PC-3 (cell line): Measurements from ENCODE around the gene ACVR1B. TPM values are rescaled to one million over a fixed set of nuclear protein-coding genes. Genes with fewer than 3 reads are reported as not detected.

Experiments
- ATAC-seq: fragments of 200-7000 bp; cut with Tn5 transposase; 2 replicates; pipeline ENCODE4 v1.9.1; 2020; ENCODE audit warnings: mild to moderate bottlenecking, moderate library complexity
- BruUV-seq: library from RNA; stranded (reverse); fragments of 400-500 nt; replicated peaks from 2 replicates; lab custom pipeline; 2021; lab: Mats Ljungman, UMichigan
- CTCF ChIA-PET: fragments of 300-600 bp; sonication (Branson Sonifier 250); formaldehyde crosslinking; loops from one replicate; lab custom pipeline; 2022; ENCODE audit warnings: antibody characterized with exemption; lab: Charles Lee
- POLR2A ChIA-PET: fragments of 300-600 bp; sonication (Branson Sonifier 250); formaldehyde crosslinking; loops from one replicate; lab custom pipeline; 2022; ENCODE audit warnings: antibody characterized with exemption; ENCODE audit not compliant: unreplicated experiment; lab: Charles Lee
- DNase-seq: peaks from one replicate; pipeline ENCODE4 v3.0.0-alpha.2; 2015
- H2AFZ ChIP-seq: fragments of 300-600 bp; sonication (generic); 2 replicates; pipeline ENCODE4 v1.6.0; 2016; ENCODE audit warnings: antibody characterized with exemption, low read length
- H3F3A ChIP-seq: fragments of 300-600 bp; sonication (generic); one replicate; pipeline ENCODE4 v1.6.0; 2017; ENCODE audit warnings: antibody characterized with exemption, low read length, control low read depth, mild to moderate bottlenecking; ENCODE audit not compliant: unreplicated experiment
- H3K27ac ChIP-seq: fragments of 300-600 bp; sonication (generic); 2 replicates; pipeline ENCODE4 v1.5.1; 2016; ENCODE audit warnings: mild to moderate bottlenecking, low read length
- H3K27me3 ChIP-seq: fragments of 300-600 bp; sonication (generic); 2 replicates; pipeline ENCODE4 v1.6.1; 2016; ENCODE audit warnings: low read length, mixed read lengths
- H3K36me3 ChIP-seq: fragments of 300-600 bp; sonication (generic); 2 replicates; pipeline ENCODE4 v1.6.1; 2016; ENCODE audit warnings: low read depth, mixed run types, low read length, mixed read lengths
- H3K4me1 ChIP-seq: fragments of 300-600 bp; sonication (generic); 2 replicates; pipeline ENCODE4 v1.5.1; 2016; ENCODE audit warnings: low read length; ENCODE audit not compliant: insufficient read depth
- H3K4me2 ChIP-seq: fragments of 300-600 bp; sonication (generic); 2 replicates; pipeline ENCODE4 v1.6.0; 2016; ENCODE audit warnings: low read length
- H3K4me3 ChIP-seq: fragments of 300-600 bp; sonication (generic); 2 replicates; pipeline ENCODE4 v1.5.1; 2016; ENCODE audit warnings: mild to moderate bottlenecking, low read length, mixed read lengths
- H3K79me2 ChIP-seq: fragments of 300-600 bp; sonication (generic); 2 replicates; pipeline ENCODE4 v1.6.1; 2017; ENCODE audit warnings: low read length, mixed read lengths
- H3K9ac ChIP-seq: fragments of 300-600 bp; sonication (generic); 2 replicates; pipeline ENCODE4 v1.6.0; 2016; ENCODE audit warnings: mild to moderate bottlenecking, low read length
- H3K9me2 ChIP-seq: fragments of 300-600 bp; sonication (generic); replicated peaks from 2 replicates; pipeline ENCODE4 v1.6.1; 2016; ENCODE audit warnings: mixed run types, low read length, mixed read lengths
- H3K9me3 ChIP-seq: fragments of 300-600 bp; sonication (generic); 2 replicates; pipeline ENCODE4 v1.6.1; 2016; ENCODE audit warnings: low read length, mixed read lengths
- H4K20me1 ChIP-seq: fragments of 300-600 bp; sonication (generic); 2 replicates; pipeline ENCODE4 v1.6.1; 2016; ENCODE audit warnings: low read length, mixed read lengths
- CTCF ChIP-seq: fragments of 300-600 bp; sonication (generic); conservative IDR thresholded peaks from 2 replicates; pipeline ENCODE4 v1.5.1; 2017; ENCODE audit warnings: antibody characterized with exemption, low read depth, mild to moderate bottlenecking, low read length
- EZH2 ChIP-seq: fragments of 300-600 bp; sonication (generic); IDR thresholded peaks from one replicate; pipeline ENCODE4 v1.6.1; 2017; ENCODE audit warnings: antibody characterized with exemption, mild to moderate bottlenecking, low read length; ENCODE audit not compliant: unreplicated experiment
- EZH2phosphoT487 ChIP-seq: fragments of 300-600 bp; sonication (generic); IDR thresholded peaks from 2 replicates; pipeline ENCODE4 v1.6.1; 2018; ENCODE audit warnings: mild to moderate bottlenecking, antibody characterized with exemption, low read length, borderline replicate concordance
- intact Hi-C: fragments of 100-400 bp; cut with micrococcal nuclease; formaldehyde crosslinking; loops from 2 replicates; pipeline ENCODE4 v1.9.0; 2023
- total RNA-seq: library from RNA; depleted of rRNA; stranded (reverse); fragments of >200 nt; gene quantifications from 2 replicates; pipeline ENCODE4 v1.2.3, GENCODE V29; 2014

The ACVR1B gene
- total RNA-seq, 1 experiment from 2014 or later, result 9.8 TPM

GRCh38 chr12:51947246-51947996 lies 4.1 kb upstream of the ACVR1B start:
- BruUV-seq, result no TSS peak
- no peak overlapping the region for H3K9ac ChIP-seq

DNA sequence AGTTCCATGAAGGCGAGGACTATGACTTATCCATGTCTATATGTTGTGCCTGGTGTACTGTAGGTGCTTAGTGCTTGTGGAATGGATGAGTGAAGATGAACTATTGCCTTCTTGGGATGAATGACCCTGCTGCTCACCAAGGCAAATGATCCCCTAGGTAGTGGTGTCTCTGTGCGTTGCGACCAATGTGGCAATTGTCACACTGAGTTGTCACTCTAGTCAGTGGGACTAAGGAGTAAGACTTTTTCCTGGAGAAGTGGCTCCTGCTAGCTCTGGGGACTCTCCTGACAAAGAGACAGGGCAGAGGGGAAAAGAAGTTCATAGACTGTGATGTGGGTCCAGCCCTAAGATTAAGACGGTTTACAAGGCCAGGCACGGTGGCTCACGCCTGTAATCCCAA lies 3.4 kb upstream of the ACVR1B start:
- Histone ChIP-seq H3K9me2 (no peaks in the 10 kb centered on the region), H3K27me3 (no peaks in the 10 kb centered on the region), H3F3A (no peaks in the 10 kb centered on the region), H3K27ac (no peak overlapping the region), H3K4me3 (no peak overlapping the region), H3K79me2 (peaks cover 13% of the 10 kb centered on the region), H3K4me1 (peaks cover 9% of the 10 kb centered on the region), H3K4me2 (no peak overlapping the region), H3K9me3 (peaks cover 15% of the 10 kb centered on the region; the same call in 1 of the 2 replicates), H3K9ac (no peak overlapping the region), H4K20me1 (no peaks in the 10 kb centered on the region), H2AFZ (no peak overlapping the region), H3K36me3 (no peaks in the 10 kb centered on the region)
- no TSS peak for BruUV-seq
- ChIA-PET CTCF (no interaction called here), POLR2A (no interaction called here)
- no peak for ATAC-seq
- intact Hi-C loops, result no loop called here
- TF ChIP-seq EZH2 (no peak), EZH2phosphoT487 (no peak), CTCF (no peak)
- DNase-seq, result no peak

More at GRCh38 chr12:51947246-51947996, 4.1 kb upstream of the ACVR1B start:
- Histone ChIP-seq H3K27ac (no peak overlapping the region), H3K27me3 (no peaks in the 10 kb centered on the region), H3K4me1 (peaks cover 5% of the 10 kb centered on the region; the same call in 1 of the 2 replicates), H3K79me2 (peaks cover 8% of the 10 kb centered on the region), H3K9me3 (peaks cover 15% of the 10 kb centered on the region; the same call in 1 of the 2 replicates), H3F3A (no peaks in the 10 kb centered on the region), H2AFZ (no peak overlapping the region), H3K36me3 (no peaks in the 10 kb centered on the region), H3K9me2 (no peaks in the 10 kb centered on the region), H3K4me2 (no peak overlapping the region), H4K20me1 (no peaks in the 10 kb centered on the region), H3K4me3 (no peak overlapping the region)
- TF ChIP-seq EZH2 (no peak), EZH2phosphoT487 (no peak), CTCF (no peak)
- ChIA-PET CTCF (no interaction called here), POLR2A (no interaction called here)
- DNase-seq, result no peak
- intact Hi-C loops, result no loop called here
- ATAC-seq, result no peak

DNA sequence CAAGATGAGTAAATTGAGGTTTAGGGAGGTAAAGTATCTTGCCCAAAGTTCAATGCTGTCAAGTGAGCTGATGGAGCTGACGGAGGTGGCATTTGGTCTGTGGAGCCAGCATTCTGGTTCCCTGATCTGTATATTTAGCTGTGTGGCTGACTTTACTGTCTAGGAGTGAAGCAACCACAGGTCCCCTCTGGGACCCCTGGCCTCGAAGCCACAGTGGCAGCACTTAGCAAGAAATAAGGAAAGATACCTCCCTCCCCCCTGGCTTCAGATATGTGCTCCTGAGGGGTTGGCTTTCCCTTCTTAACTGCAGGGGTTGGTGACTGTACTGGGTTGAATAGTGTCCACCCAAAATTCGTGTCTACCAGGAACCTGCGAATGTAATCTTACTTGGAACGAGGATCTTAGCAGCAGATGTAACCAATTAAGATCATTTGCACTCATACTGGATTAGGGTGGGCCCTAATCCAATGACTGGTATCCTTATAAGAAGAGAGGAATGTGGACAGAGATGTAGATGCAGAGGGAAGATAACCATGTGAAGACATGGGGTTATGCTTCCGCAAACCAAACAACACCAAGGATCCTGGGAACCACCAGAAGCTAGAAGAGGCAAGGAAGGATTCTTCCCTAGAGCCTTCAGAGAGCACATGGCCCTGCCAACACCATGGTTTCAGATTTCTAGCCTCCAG lies 2.0 kb upstream of the ACVR1B start:
- H3K4me2 ChIP-seq, result no peak overlapping the region
- TF ChIP-seq EZH2phosphoT487, result no peak
- TF ChIP-seq EZH2, result no peak
- no peak for TF ChIP-seq CTCF
- H3K79me2 ChIP-seq, result peaks cover 27% of the 10 kb centered on the region
- POLR2A ChIA-PET, result no interaction called here
- intact Hi-C loops, result no loop called here
- no peak overlapping the region for H3K27ac ChIP-seq
- H3K9ac ChIP-seq, result no peak overlapping the region
- H3K36me3 ChIP-seq, result no peaks in the 10 kb centered on the region
- peaks cover 10% of the 10 kb centered on the region; the same call in 1 of the 2 replicates for H3K9me3 ChIP-seq
- H4K20me1 ChIP-seq, result no peaks in the 10 kb centered on the region
- H3K9me2 ChIP-seq, result no peaks in the 10 kb centered on the region
- DNase-seq (no peak), ATAC-seq (no peak)
- peaks cover 23% of the 10 kb centered on the region for H3K4me1 ChIP-seq
- no TSS peak for BruUV-seq
- H3K27me3 ChIP-seq, result no peaks in the 10 kb centered on the region
- H2AFZ ChIP-seq, result no peak overlapping the region
- no peak overlapping the region for H3K4me3 ChIP-seq
- CTCF ChIA-PET, result no interaction called here
- H3F3A ChIP-seq, result no peaks in the 10 kb centered on the region
